Femur (tissue), 1 donor: ENCODE results near the gene PRM1.
A peak's percentile ranks its signal among the peaks of the same experiment; 100 is the strongest.

Experiments
- DNase-seq: peaks from one replicate; pipeline ENCODE4 v3.0.0-alpha.2; 2017

The PRM1 gene, protein sequence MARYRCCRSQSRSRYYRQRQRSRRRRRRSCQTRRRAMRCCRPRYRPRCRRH

GRCh38 chr16:11280616-11281522 is at the start of gene PRM1:
PRM1 (minus strand) TSS chr16:11281330; CDS start chr16:11281238, 92 bp downstream.
- DNase-seq, result no peak

- no peak for DNase-seq
Observed at GRCh38 chr16:11330526-11331237, 49.6 kb upstream of the PRM1 start.

DNA sequence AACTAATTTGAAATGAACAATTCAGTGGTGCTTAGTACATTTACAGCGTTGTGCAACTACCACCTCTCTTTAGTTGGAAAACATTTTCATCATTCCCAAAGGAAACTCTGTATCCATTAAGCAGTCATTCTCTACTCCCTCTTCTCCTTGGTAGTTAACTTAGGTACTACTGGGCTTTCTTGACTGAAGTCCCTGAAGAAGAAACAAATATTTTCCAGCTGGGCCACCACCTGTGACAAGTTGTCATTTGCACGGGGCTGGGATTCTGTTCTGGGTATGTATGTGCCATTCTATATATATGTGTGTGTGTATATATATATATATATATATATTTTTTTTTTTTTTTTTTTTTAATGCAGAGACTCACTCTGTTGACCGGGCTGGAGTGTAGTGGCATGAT is 48.8 kb upstream of the PRM1 start:
- DNase-seq, result no peak

- no peak for DNase-seq
Observed at GRCh38 chr16:11329071-11329491, 48.0 kb upstream of the PRM1 start.

GRCh38 chr16:11328172-11329070 is 47.3 kb upstream of the PRM1 start:
- peak; percentile 74 for DNase-seq

DNA sequence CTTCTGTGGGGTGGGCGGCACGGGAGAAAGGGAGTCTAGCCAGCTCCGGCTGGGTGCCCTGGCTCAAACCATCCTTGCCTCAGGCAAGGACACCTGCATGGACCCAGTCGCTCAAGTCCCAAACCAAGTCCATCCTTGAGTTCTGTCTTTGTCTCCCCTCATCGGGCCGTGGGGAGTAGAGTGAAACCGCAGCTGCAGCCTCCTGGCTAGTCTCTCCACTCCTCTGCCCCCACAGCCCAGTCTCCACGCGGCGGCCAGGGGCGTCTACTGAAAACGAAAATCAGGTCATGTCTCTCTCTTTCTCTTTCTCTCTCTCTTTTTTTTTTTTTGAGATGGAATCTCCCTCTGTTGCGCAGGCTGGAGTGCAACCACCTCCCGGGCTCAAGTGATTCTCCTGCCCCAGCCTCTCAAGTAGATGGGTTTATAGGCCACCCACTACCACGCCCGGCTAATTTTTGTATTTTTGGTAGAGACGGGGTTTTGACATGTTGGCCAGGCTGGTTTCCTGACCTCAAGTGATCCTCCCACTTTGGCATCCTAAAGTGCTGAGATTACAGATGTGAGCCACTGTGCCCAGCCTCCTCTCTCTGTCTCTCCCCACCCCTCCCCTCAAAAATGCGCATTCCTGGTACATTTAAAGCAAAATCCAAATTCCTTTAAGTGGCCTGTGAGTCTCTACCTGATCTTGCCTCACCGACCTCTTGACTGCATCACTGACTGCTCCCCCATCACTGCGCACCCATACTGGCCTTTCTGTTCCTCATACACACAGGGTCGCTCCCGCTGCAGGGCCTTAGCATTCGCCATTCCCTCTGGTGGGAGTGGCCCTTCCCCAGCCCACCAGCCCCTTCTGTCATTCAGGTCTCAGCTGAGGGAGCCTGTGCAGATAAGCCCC is 46.4 kb upstream of the PRM1 start:
- no peak for DNase-seq

DNA sequence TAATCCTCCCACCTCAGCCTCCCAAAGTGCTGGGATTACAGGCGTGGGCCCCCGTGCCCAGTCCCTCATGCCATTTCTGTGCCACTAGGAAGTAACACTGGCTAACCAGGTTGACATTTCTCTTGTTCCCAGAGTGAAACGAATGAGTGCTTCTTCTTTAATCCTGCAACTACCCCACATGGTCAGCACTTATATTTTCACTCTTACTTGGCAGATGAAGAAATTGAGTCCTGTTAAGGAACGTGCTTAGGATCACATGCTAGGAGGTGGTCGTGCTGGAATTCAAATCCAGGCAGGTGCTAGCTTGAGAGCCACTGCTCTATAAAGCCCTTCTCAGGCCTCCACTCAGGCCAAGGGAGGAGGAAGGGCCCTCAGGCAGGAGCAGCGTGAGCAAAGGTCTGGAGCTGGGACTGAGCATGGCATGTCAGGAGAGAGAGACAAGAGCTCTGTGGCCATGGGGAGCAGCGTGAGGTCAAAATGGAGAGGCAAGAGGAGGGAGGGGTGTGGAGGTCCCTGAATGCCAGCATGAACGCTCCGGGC is 45.7 kb upstream of the PRM1 start:
- no peak for DNase-seq

DNA sequence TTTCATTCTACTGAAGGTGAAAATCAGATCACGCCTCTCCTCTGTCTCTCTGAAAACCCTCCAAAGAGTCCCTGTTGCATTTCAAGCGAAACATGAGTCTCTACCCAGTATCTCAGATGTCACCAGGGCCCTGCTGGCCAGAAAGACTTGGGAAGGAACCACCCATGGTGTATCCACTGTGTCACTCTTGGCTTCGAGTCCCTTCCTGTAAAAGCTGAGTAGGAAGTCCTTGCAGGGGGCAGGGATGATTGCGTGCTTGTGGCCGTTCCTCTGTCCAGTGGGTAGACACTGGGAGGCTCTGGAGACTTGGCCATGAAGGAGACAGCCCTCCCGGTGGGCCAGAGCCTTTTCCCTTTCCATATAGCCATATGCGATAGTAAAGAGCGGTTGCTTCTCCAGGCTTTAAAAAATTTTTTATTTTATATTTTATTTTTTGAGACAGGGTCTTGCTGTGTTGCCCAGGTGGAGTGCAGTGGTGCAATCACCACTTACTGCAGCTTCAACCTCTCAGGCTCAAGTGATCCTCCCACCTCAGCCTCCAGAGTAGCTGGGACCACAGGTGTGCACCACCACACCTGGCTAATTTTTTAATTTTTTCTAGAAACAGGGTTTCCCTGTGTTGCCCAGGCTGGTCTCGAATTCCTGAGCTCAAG is 45.1 kb upstream of the PRM1 start:
- DNase-seq, result no peak

- no peak for DNase-seq
Observed at GRCh38 chr16:11325404-11326083, 44.4 kb upstream of the PRM1 start.

DNA sequence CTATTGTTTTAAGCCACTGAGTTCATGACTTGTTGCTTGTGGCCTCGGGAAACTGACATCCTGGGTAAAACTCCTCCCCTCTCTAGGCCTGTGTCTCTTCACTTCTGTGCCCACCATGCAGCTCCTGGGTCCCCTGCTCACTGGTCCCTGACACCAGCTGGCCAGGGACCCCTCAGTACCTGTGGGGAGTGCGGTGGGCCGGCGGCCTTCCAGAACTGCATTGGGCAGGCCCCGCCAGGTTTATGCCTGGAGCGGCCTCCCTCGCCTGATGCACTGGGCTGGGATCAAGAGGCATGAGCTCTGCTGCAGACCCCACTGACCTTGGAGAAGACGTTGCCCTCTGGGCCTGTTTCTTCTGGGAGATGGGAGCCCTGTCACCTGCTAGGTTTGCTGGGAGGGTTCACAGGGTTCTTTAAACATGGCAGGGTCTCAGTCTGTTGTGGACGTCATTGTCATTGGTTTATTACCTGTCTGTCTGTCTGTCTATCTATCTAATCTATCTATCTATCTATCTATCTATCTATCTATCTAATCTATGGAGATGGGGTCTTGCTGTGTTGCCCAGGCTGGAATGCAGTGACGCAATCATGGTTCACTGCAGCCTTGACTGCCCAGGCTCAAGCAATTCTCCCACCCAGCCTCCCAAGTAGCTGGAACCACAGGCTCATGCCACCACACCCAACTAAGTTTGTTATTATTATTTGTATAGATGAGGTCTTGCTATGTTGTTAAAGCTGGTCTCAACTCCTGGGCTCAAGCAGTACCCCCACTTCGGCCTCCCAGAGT is 42.6 kb upstream of the PRM1 start:
- no peak for DNase-seq

DNA sequence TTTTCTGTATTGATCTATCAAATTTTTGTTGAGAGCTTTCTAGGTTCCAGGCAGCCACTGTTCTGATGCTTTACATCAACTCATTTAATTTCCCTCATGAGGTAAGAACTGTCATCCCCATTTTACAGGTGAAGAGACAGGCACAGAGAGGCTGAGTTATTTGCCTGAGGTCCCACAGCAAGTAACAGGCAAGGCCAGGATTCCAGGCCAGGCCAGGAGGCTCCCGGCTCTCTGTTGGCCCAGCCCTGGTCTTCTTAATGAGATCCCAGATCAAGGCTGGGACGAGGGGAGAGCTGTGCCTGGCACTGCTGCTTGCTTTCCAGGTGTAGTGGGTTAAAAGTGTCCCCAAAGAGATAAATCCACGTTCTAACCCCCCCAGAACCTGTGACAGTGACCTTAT is 41.7 kb upstream of the PRM1 start:
- no peak for DNase-seq

- no peak for DNase-seq
Observed at GRCh38 chr16:11321662-11322061, 40.5 kb upstream of the PRM1 start.

- DNase-seq, result no peak
Observed at GRCh38 chr16:11320170-11320569, 39.0 kb upstream of the PRM1 start.

DNA sequence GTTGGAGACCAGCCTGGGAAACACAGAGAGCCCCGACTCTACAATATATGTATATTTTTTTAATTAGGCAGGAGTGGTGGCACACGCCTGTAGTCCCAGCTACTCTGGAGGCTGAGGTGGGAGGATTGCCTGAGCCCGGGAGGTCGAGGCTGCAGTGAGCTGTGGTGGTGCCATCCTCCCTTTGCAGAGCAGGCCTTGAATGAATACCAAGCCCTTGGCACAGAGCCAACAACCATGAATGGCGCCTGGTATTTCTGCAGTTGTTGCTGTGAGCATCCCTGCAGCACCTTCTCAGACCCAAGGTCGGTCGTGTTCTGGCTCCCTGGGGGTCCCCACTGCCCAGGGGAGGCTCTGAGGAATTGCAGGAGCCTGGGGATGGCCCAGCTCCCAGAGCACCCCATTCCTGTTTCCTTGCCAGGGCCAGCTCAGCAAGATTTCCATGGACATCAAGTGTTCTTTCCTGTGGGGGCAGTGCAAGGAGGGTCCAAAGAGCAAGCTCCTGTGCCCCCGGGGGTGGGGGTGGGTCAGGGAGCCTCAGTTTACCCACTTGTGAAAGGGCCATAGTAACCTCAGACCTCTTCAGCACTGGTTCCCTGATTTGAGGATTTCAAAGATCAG is 38.5 kb upstream of the PRM1 start:
- no peak for DNase-seq

DNA sequence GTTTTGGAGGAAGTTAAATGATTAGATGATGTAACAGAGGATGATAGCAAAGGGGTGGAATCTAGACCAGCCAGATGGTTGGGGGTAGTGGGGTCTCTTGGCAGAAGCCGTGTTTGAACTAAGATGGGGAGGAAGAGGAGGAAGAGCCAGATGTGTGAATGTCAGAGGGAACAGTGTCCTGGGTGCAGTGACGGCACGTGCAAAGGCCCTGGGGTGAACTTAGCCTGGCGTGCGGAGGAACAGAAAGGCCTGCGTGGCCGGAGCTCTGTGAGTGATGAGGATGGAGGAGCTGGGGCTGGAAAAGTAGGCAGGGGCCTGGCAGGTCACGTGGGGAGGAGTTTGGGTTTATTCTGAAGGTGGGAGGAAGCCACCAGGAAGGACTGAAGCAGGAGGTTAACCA is 37.7 kb upstream of the PRM1 start:
- DNase-seq, result no peak

GRCh38 chr16:11316331-11317015 is 35.3 kb upstream of the PRM1 start:
- DNase-seq, result no peak

DNA sequence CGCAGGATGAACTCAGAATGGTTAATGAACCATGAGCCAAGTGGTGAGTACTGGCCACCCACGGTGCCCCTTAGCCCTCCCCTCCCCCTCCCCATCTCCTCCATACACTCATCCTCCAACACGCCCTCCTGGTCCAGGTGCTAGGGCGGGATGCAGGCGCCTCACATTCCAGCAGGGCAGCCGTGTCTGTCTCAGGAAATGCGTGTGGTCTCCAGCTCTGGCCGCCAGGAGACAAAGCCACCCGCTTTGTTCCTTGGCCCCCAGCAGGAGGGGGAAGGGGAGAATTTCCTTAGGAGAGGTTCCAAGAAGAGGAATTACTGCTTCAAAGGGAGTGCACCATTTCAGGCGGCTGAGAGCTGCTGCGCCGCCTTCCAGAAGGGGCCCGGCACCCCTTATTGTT is 34.4 kb upstream of the PRM1 start:
- DNase-seq, result no peak

GRCh38 chr16:11314309-11314894 is 33.3 kb upstream of the PRM1 start:
- DNase-seq, result no peak
